ENCODE data around the gene RFC1.

- peak in 1 of 3 donors; percentile 17 for TF ChIP-seq POLR2A (IDR thresholded peaks at IDR 0.05)
- no peak for TF ChIP-seq CTCF (IDR thresholded peaks at IDR 0.05)
Measured at GRCh38 chr4:39353478-39354253, 12.5 kb downstream of the RFC1 start.
